ENCODE measurements around the gene SLC25A15. TPM values are rescaled to one million over a fixed set of nuclear protein-coding genes. Genes with fewer than 3 reads are reported as not detected.

SLC25A15 gene
- total RNA-seq, 1 experiment from 2014 or later = 20.2 TPM

- TF ChIP-seq, protein P1, sequence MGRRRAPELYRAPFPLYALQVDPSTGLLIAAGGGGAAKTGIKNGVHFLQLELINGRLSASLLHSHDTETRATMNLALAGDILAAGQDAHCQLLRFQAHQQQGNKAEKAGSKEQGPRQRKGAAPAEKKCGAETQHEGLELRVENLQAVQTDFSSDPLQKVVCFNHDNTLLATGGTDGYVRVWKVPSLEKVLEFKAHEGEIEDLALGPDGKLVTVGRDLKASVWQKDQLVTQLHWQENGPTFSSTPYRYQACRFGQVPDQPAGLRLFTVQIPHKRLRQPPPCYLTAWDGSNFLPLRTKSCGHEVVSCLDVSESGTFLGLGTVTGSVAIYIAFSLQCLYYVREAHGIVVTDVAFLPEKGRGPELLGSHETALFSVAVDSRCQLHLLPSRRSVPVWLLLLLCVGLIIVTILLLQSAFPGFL (CRISPR knock-in tag; IDR thresholded peaks at IDR 0.05; ENCODE audit: borderline replicate concordance) = no peak
- TF ChIP-seq ESRRA (CRISPR knock-in tag; IDR thresholded peaks at IDR 0.05; ENCODE audit: borderline replicate concordance) = no peak
- no peak for TF ChIP-seq NR1H2 (CRISPR knock-in tag; IDR thresholded peaks at IDR 0.05)
- no peak; the same call in 1 of the 2 replicates for TF ChIP-seq ZNF671 (CRISPR knock-in tag; IDR thresholded peaks at IDR 0.05)
- peak; percentile 66; the same call in 1 of the 2 replicates for TF ChIP-seq TP53 (CRISPR knock-in tag; IDR thresholded peaks at IDR 0.05)
- TF ChIP-seq TCF7 (CRISPR knock-in tag; IDR thresholded peaks at IDR 0.05; ENCODE audit: low read depth) = no peak
- TF ChIP-seq SMAD3 (CRISPR knock-in tag; IDR thresholded peaks at IDR 0.05; ENCODE audit: borderline replicate concordance) = peak; percentile 66; the same call in 1 of the 2 replicates
- TF ChIP-seq, protein P2, sequence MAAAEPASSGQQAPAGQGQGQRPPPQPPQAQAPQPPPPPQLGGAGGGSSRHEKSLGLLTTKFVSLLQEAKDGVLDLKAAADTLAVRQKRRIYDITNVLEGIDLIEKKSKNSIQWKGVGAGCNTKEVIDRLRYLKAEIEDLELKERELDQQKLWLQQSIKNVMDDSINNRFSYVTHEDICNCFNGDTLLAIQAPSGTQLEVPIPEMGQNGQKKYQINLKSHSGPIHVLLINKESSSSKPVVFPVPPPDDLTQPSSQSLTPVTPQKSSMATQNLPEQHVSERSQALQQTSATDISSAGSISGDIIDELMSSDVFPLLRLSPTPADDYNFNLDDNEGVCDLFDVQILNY (CRISPR knock-in tag; IDR thresholded peaks at IDR 0.05) = peak; percentile 69; the same call in 1 of the 2 replicates
- no peak for TF ChIP-seq ZNF512 (CRISPR knock-in tag; IDR thresholded peaks at IDR 0.05; ENCODE audit: borderline replicate concordance)
- TF ChIP-seq SOX15 (CRISPR knock-in tag; IDR thresholded peaks at IDR 0.05) = no peak
- no peak for TF ChIP-seq E2F4 (CRISPR knock-in tag; IDR thresholded peaks at IDR 0.05; ENCODE audit: borderline replicate concordance, low read depth)
- no peak for TF ChIP-seq CTCF (IDR thresholded peaks at IDR 0.05)
- peak; percentile 88; the same call in 1 of the 2 replicates for TF ChIP-seq AFF4 (CRISPR knock-in tag; IDR thresholded peaks at IDR 0.05; ENCODE audit: borderline replicate concordance)
- no peak for TF ChIP-seq GRHL2 (CRISPR knock-in tag; IDR thresholded peaks at IDR 0.05; ENCODE audit: insufficient replicate concordance, severe bottlenecking)
- TF ChIP-seq TEAD4 (CRISPR knock-in tag; IDR thresholded peaks at IDR 0.05) = no peak
- no peak for TF ChIP-seq MLX (CRISPR knock-in tag; IDR thresholded peaks at IDR 0.05)
- TF ChIP-seq PRRX2 (CRISPR knock-in tag; IDR thresholded peaks at IDR 0.05) = no peak
- peak; percentile 77; the same call in 1 of the 2 replicates for TF ChIP-seq TEAD1 (CRISPR knock-in tag; IDR thresholded peaks at IDR 0.05)
- TF ChIP-seq CREB1 (CRISPR knock-in tag; IDR thresholded peaks at IDR 0.05) = no peak
- TF ChIP-seq SP1 (CRISPR knock-in tag; conservative IDR thresholded peaks at IDR 0.05) = peak; percentile 98
- TF ChIP-seq CREM (CRISPR knock-in tag; IDR thresholded peaks at IDR 0.05) = peak; percentile 52; the same call in 1 of the 2 replicates
- TF ChIP-seq, protein P3, sequence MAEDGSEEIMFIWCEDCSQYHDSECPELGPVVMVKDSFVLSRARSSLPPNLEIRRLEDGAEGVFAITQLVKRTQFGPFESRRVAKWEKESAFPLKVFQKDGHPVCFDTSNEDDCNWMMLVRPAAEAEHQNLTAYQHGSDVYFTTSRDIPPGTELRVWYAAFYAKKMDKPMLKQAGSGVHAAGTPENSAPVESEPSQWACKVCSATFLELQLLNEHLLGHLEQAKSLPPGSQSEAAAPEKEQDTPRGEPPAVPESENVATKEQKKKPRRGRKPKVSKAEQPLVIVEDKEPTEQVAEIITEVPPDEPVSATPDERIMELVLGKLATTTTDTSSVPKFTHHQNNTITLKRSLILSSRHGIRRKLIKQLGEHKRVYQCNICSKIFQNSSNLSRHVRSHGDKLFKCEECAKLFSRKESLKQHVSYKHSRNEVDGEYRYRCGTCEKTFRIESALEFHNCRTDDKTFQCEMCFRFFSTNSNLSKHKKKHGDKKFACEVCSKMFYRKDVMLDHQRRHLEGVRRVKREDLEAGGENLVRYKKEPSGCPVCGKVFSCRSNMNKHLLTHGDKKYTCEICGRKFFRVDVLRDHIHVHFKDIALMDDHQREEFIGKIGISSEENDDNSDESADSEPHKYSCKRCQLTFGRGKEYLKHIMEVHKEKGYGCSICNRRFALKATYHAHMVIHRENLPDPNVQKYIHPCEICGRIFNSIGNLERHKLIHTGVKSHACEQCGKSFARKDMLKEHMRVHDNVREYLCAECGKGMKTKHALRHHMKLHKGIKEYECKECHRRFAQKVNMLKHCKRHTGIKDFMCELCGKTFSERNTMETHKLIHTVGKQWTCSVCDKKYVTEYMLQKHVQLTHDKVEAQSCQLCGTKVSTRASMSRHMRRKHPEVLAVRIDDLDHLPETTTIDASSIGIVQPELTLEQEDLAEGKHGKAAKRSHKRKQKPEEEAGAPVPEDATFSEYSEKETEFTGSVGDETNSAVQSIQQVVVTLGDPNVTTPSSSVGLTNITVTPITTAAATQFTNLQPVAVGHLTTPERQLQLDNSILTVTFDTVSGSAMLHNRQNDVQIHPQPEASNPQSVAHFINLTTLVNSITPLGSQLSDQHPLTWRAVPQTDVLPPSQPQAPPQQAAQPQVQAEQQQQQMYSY (CRISPR knock-in tag; IDR thresholded peaks at IDR 0.05) = peak; percentile 57
- TF ChIP-seq EMX1 (CRISPR knock-in tag; IDR thresholded peaks at IDR 0.05) = no peak
These were observed 18.3 kb upstream of the SLC25A15 start, which contains the start of gene MRPS31 (continued) for GRCh38 chr13:40770934-40771618.

All from WTC11 (cell line).